ENCODE results near the gene CYBA. TPM values are rescaled to one million over a fixed set of nuclear protein-coding genes. Genes with fewer than 3 reads are reported as not detected.
A peak's percentile ranks its signal among the peaks of the same experiment; 100 is the strongest.

Gene CYBA
- total RNA-seq, 5 donors from 2014 or later (not counting 1 experiment from before 2014, with no cell fraction given), result 271 to 456 (median 403) TPM

- 29% methylated on average over 23 of the region's 27 CpGs for WGBS (ENCODE audit: insufficient coverage)
- ChIA-PET CTCF (interaction anchor here in 1 of 2 donors (2.4 kb wide), 1 partner anchor 19 kb away, joined by 23 read pairs; no protein-coding TSS in a partner anchor), POLR2A (no interaction called here)
- Mint-ChIP-seq H3K9me3 (no peaks in the 10 kb centered on the region), H3K4me3 (peak within 1 kb of the TSS in 2 of 3 donors; percentile 25 to 64), H3K36me3 (peaks cover 3% of the 10 kb centered on the region), H3K27ac (peak within 1 kb of the TSS; percentile 51 to 66), H3K4me1 (peaks cover 33 to 53% (median 42%) of the 10 kb centered on the region in 3 donors), H3K27me3 (peaks cover 8 to 17% of the 10 kb centered on the region in 2 donors)
- peak in 13 of 35 experiments; percentile 16 to 51 (median 31) for DNase-seq
- no peaks in the 10 kb centered on the region for H3K9me3 ChIP-seq
- ATAC-seq (replicated peaks in 1 of 4), result peak in 1 of 4 experiments; percentile 9
- H3K4me1 ChIP-seq (ENCODE audit: control insufficient read depth in 1 of 2, extremely low read depth in 1 of 2, insufficient read depth in 2 of 2, low read length in 2 of 2), result peaks cover 16 to 79% of the 10 kb centered on the region in 2 experiments
- peak within 1 kb of the TSS; percentile 78 for H3K27ac ChIP-seq (ENCODE audit: low read length)
- H3K4me3 ChIP-seq (ENCODE audit: control insufficient read depth in 1 of 2, extremely low read depth in 1 of 2, low read length in 1 of 2), result peak within 1 kb of the TSS; percentile 5 to 12
- H3K27me3 ChIP-seq (replicated peaks in 1 of 2; ENCODE audit: control insufficient read depth in 2 of 2, extremely low read depth in 1 of 2, insufficient read depth in 2 of 2, low read length in 1 of 2), result peaks cover 0 to 60% of the 10 kb centered on the region in 2 experiments
- H3K36me3 ChIP-seq (ENCODE audit: control insufficient read depth in 2 of 2, extremely low read depth in 1 of 2, insufficient read depth in 1 of 2, low read length in 1 of 2), result peaks cover 0 to 1% of the 10 kb centered on the region in 2 donors
Measured at GRCh38 chr16:88638323-88639230, 12.3 kb downstream of the CYBA start, which contains the start of gene IL17C. IL17C (plus strand) TSS chr16:88638572; CDS start chr16:88638642, 70 bp downstream.

GRCh38 chr16:88636488-88637265 lies 14.2 kb downstream of the CYBA start:
- Mint-ChIP-seq H3K36me3 (peaks cover 3% of the 10 kb centered on the region), H3K4me3 (peak overlapping the region in 2 of 3 donors; percentile 17 to 74), H3K27ac (peak overlapping the region; percentile 66), H3K27me3 (peaks cover 8 to 17% of the 10 kb centered on the region in 2 donors), H3K9me3 (no peaks in the 10 kb centered on the region), H3K4me1 (peaks cover 33 to 56% (median 38%) of the 10 kb centered on the region in 3 donors)
- DNase-seq, result peak in 2 of 35 experiments; percentile 21 to 28
- 37% methylated on average over 10 of the region's 23 CpGs for WGBS (ENCODE audit: insufficient coverage)
- Histone ChIP-seq H3K4me3 (ENCODE audit: control insufficient read depth in 1 of 2, extremely low read depth in 1 of 2, low read length in 1 of 2) (no peak overlapping the region), H3K27me3 (replicated peaks in 1 of 2; ENCODE audit: control insufficient read depth in 2 of 2, extremely low read depth in 1 of 2, insufficient read depth in 2 of 2, low read length in 1 of 2) (peaks cover 0 to 61% of the 10 kb centered on the region in 2 experiments), H3K4me1 (ENCODE audit: control insufficient read depth in 1 of 2, extremely low read depth in 1 of 2, insufficient read depth in 2 of 2, low read length in 2 of 2) (peaks cover 18 to 82% of the 10 kb centered on the region in 2 experiments), H3K9me3 (no peaks in the 10 kb centered on the region), H3K36me3 (ENCODE audit: control insufficient read depth in 2 of 2, extremely low read depth in 1 of 2, insufficient read depth in 1 of 2, low read length in 1 of 2) (peaks cover 7 to 9% of the 10 kb centered on the region in 2 donors), H3K27ac (ENCODE audit: low read length) (peak overlapping the region; percentile 78)
- ATAC-seq (replicated peaks in 1 of 4), result peak in 1 of 4 experiments; percentile 2
- POLR2A ChIA-PET, result interaction anchor here in 1 of 2 donors (0.5 to 0.7 kb wide), 3 partner anchors 24 to 724 kb away, joined by 4 to 5 read pairs (median 4); no protein-coding TSS in a partner anchor
- CTCF ChIA-PET, result interaction anchor here in 1 of 2 donors (1.0 to 2.4 kb wide), 2 partner anchors 17 to 67 kb away, joined by 3 to 23 read pairs; no protein-coding TSS in a partner anchor

- WGBS (ENCODE audit: insufficient coverage), result 91% methylated on average over 9 of the region's 17 CpGs
- H3K4me1 Mint-ChIP-seq, result peaks cover 33 to 53% (median 38%) of the 10 kb centered on the region in 3 donors
- no peak for DNase-seq
- no peaks in the 10 kb centered on the region for H3K9me3 Mint-ChIP-seq
- H3K27ac ChIP-seq (ENCODE audit: low read length), result peak overlapping the region; percentile 78
- H3K4me3 Mint-ChIP-seq, result peak overlapping the region; percentile 61 to 74 (median 64)
- H3K36me3 ChIP-seq (ENCODE audit: control insufficient read depth in 2 of 2, extremely low read depth in 1 of 2, insufficient read depth in 1 of 2, low read length in 1 of 2), result peaks cover 13% of the 10 kb centered on the region in 2 donors
- peaks cover 0 to 60% of the 10 kb centered on the region in 2 experiments for H3K27me3 ChIP-seq (replicated peaks in 1 of 2; ENCODE audit: control insufficient read depth in 2 of 2, extremely low read depth in 1 of 2, insufficient read depth in 2 of 2, low read length in 1 of 2)
- ChIA-PET POLR2A (no interaction called here), CTCF (interaction anchor here in 1 of 2 donors (2.4 kb wide), 1 partner anchor 16 kb away, joined by 23 read pairs; no protein-coding TSS in a partner anchor)
- H3K36me3 Mint-ChIP-seq, result peaks cover 8% of the 10 kb centered on the region
- H3K27ac Mint-ChIP-seq, result peak overlapping the region in 1 of 2 donors; percentile 65
- no peak for ATAC-seq (replicated peaks in 1 of 4)
- no peaks in the 10 kb centered on the region for H3K9me3 ChIP-seq
- peaks cover 8 to 17% of the 10 kb centered on the region in 2 donors for H3K27me3 Mint-ChIP-seq
- H3K4me1 ChIP-seq (ENCODE audit: control insufficient read depth in 1 of 2, extremely low read depth in 1 of 2, insufficient read depth in 2 of 2, low read length in 2 of 2), result peaks cover 18 to 79% of the 10 kb centered on the region in 2 experiments
- H3K4me3 ChIP-seq (ENCODE audit: control insufficient read depth in 1 of 2, extremely low read depth in 1 of 2, low read length in 1 of 2), result no peak overlapping the region
Measured at GRCh38 chr16:88635671-88636319, 15.1 kb downstream of the CYBA start.

GRCh38 chr16:88634994-88635670 lies 15.7 kb downstream of the CYBA start:
- peaks cover 8% of the 10 kb centered on the region for H3K36me3 Mint-ChIP-seq
- H3K27me3 Mint-ChIP-seq, result peaks cover 8 to 14% of the 10 kb centered on the region in 2 donors
- H3K4me1 Mint-ChIP-seq, result peaks cover 27 to 47% (median 32%) of the 10 kb centered on the region in 3 donors
- H3K4me1 ChIP-seq (ENCODE audit: control insufficient read depth in 1 of 2, extremely low read depth in 1 of 2, insufficient read depth in 2 of 2, low read length in 2 of 2), result peaks cover 18 to 72% of the 10 kb centered on the region in 2 experiments
- H3K27me3 ChIP-seq (replicated peaks in 1 of 2; ENCODE audit: control insufficient read depth in 2 of 2, extremely low read depth in 1 of 2, insufficient read depth in 2 of 2, low read length in 1 of 2), result peaks cover 0 to 53% of the 10 kb centered on the region in 2 experiments
- CTCF ChIA-PET, result no interaction called here
- H3K9me3 ChIP-seq, result no peaks in the 10 kb centered on the region
- H3K27ac Mint-ChIP-seq, result peak overlapping the region in 1 of 2 donors; percentile 69
- peak overlapping the region; percentile 78 for H3K27ac ChIP-seq (ENCODE audit: low read length)
- peak overlapping the region; percentile 63 to 76 (median 74) for H3K4me3 Mint-ChIP-seq
- H3K9me3 Mint-ChIP-seq, result no peaks in the 10 kb centered on the region
- POLR2A ChIA-PET, result no interaction called here
- H3K36me3 ChIP-seq (ENCODE audit: control insufficient read depth in 2 of 2, extremely low read depth in 1 of 2, insufficient read depth in 1 of 2, low read length in 1 of 2), result peaks cover 13 to 20% of the 10 kb centered on the region in 2 donors
- DNase-seq (no peak), ATAC-seq (replicated peaks in 1 of 4) (no peak)
- H3K4me3 ChIP-seq (ENCODE audit: control insufficient read depth in 1 of 2, extremely low read depth in 1 of 2, low read length in 1 of 2), result peak overlapping the region; percentile 60 to 64
- WGBS (ENCODE audit: insufficient coverage), result 53% methylated on average over 20 of the region's 28 CpGs

GRCh38 chr16:88634141-88634993 lies 16.5 kb downstream of the CYBA start:
- Histone ChIP-seq H3K4me3 (ENCODE audit: control insufficient read depth in 1 of 2, extremely low read depth in 1 of 2, low read length in 1 of 2) (peak overlapping the region; percentile 60 to 64), H3K4me1 (ENCODE audit: control insufficient read depth in 1 of 2, extremely low read depth in 1 of 2, insufficient read depth in 2 of 2, low read length in 2 of 2) (peaks cover 18 to 64% of the 10 kb centered on the region in 2 experiments), H3K27me3 (replicated peaks in 1 of 2; ENCODE audit: control insufficient read depth in 2 of 2, extremely low read depth in 1 of 2, insufficient read depth in 2 of 2, low read length in 1 of 2) (peaks cover 0 to 46% of the 10 kb centered on the region in 2 experiments), H3K36me3 (ENCODE audit: control insufficient read depth in 2 of 2, extremely low read depth in 1 of 2, insufficient read depth in 1 of 2, low read length in 1 of 2) (peaks cover 16 to 27% of the 10 kb centered on the region in 2 donors), H3K9me3 (no peaks in the 10 kb centered on the region), H3K27ac (ENCODE audit: low read length) (peak overlapping the region; percentile 78)
- peak in 29 of 35 experiments; percentile 31 to 72 (median 48) for DNase-seq
- peaks cover 12% of the 10 kb centered on the region for H3K36me3 Mint-ChIP-seq
- 3% methylated on average over 71 of the region's 82 CpGs for WGBS (ENCODE audit: insufficient coverage)
- peak overlapping the region; percentile 72 to 76 (median 74) for H3K4me3 Mint-ChIP-seq
- peak; percentile 34 to 67 (median 64) for ATAC-seq (replicated peaks in 1 of 4)
- H3K27ac Mint-ChIP-seq, result peak overlapping the region in 1 of 2 donors; percentile 19
- ChIA-PET CTCF (no interaction called here), POLR2A (interaction anchor here in 1 of 2 donors (0.7 kb wide), 1 partner anchor 462 kb away, joined by 9 read pairs; no protein-coding TSS in a partner anchor)
- H3K4me1 Mint-ChIP-seq, result peaks cover 23 to 44% (median 31%) of the 10 kb centered on the region in 3 donors
- no peaks in the 10 kb centered on the region for H3K9me3 Mint-ChIP-seq
- peaks cover 8 to 11% of the 10 kb centered on the region in 2 donors for H3K27me3 Mint-ChIP-seq
